H4 (cell line): ENCODE measurements around the gene DNAH3. TPM values are rescaled to one million over a fixed set of nuclear protein-coding genes. Genes with fewer than 3 reads are reported as not detected.
"Not testable (repeated sequence)": the region's sequence is repeated elsewhere in the genome, so short reads cannot be mapped to it uniquely, and the experiment has no call there.

Experiments
- DNase-seq: peaks from one replicate; pipeline ENCODE4 v3.0.0-alpha.2; 2015; ENCODE audit warnings: low spot score
- total RNA-seq: library from RNA; depleted of rRNA; stranded (reverse); fragments of >200 nt; shearing (Covaris generic); gene quantifications from 2 replicates; pipeline ENCODE4 v1.2.3, GENCODE V29; 2014

DNAH3 gene
- total RNA-seq, 1 experiment from 2014 or later: 0.17 TPM

GRCh38 chr16:21009815-21010214 lies 140.8 kb downstream of the DNAH3 start:
- no peak for DNase-seq

- no peak for DNase-seq
Measured at GRCh38 chr16:21005008-21005407, 145.6 kb downstream of the DNAH3 start.

DNA sequence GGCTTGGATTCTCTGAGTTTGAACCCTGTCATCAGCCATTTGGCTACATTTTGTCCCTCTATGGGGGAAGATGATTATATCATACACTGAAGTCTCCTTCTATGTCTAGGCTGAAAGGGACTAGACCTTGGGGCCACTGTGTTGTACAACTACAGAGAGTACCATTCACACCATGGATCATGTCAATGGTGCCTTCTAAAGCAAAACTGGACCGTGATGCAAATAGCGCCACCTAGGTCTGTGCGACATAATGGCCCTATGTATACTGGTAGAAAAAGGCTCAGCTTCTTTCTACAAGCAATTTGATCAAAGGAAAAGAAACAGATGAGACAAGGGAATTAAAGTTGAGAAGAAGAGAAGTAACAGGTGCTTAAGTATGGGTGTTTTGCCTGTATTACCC lies 149.4 kb downstream of the DNAH3 start:
- no peak for DNase-seq

DNA sequence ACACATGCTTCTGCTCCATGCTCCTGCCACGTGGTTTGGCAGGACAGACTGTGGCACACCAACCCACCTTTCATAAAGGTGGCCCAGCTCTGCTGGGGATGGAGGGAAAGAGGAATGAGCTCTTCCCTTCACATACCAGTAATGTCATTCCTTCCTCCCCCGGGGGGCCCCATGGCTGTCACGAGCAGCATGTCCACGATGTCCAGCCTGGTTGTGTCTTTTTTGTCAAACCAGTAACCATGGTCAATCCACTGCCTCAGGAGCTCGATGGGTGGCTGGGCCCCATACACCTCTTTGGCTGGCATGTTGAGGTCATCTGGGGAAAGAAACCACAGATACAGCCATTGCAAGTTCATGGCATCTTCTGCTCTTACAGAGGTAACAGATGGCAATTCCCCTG lies 153.5 kb downstream of the DNAH3 start:
- no peak for DNase-seq

DNA sequence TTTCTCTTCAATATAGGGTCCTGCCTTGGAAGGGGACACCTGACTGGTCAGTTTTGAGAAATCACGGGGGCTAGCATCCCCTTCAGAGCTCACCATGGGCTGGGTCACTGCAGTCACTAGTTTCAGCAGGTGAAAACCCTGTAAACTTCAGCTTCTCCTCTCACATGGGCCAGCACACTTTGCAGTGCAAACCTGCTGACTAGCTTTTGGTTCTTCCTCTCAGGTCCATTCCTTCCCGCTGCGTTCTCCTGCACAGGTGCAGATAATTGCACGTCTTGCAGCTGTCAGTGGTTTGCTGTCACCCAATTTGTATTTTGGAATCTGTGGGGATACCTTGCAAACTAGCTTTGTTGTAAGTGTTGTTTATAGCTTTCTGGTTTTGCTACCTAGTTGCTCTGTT lies 154.9 kb downstream of the DNAH3 start:
- DNase-seq: no peak

DNA sequence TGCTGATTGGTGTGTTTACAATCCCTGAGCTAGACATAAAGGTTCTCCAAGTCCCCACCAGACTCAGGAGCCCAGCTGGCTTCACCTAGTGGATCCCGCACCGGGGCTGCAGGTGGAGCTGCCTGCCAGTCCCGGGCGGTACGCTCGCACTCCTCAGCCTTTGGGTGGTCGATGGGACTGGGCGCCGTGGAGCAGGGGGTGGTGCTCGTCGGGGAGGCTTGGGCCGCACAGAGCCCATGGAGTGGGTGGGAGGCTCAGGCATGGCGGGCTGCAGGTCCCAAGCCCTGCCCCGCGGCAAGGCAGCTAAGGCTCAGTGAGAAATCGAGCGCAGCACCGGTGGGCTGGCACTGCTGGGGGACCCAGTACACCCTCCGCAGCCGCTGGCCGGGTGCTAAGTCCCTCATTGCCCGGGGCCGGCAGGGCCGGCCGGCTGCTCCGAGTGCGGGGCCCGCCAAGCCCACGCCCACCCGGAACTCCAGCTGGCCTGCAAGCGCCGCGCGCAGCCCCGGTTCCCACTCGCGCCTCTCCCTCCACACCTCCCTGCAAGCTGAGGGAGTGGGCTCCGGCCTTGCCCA lies 161.1 kb downstream of the DNAH3 start:
- not testable (repeated sequence) for DNase-seq

DNA sequence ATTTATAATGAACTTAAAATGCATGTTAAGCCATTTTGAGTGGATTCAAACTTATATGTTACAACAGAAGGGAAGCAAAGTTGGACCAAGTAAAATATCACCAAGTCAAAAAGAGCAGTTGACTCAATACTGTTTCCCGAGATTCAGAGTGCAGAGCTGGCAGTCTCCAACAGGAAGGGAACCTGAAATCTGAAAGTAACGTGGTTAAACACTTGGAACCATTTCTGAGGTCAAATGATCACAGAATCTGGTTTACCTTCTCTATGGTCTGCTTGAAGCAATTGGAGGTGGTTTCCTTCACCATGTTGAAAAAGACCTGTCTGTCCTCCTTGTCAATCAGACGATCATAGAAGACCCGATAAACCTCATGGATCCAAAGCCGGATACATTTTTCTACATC lies 163.6 kb downstream of the DNAH3 start:
- no peak for DNase-seq

GRCh38 chr16:20984019-20984418 lies 166.6 kb downstream of the DNAH3 start:
- no peak for DNase-seq

GRCh38 chr16:20976576-20976975 lies 174.1 kb downstream of the DNAH3 start:
- DNase-seq: no peak

DNA sequence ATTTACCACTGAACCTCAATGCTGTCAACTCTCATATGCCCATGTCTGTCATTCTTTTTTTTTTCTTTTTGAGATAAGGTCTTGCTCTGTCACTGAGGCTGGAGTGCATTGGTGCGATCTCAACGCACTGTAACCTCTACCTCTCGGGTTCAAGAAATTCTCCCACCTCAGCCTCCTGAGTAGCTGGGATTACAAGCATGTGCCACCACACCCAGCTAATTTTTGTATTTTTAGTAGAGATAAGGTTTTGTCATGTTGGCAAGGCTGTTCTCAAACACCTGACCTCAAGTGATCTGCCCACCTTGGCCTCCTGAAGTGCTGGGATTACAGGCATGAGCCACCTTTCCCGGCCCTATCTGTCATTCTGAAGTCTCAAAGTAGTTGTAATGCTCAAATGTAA lies 177.4 kb downstream of the DNAH3 start:
- DNase-seq: not testable (repeated sequence)

DNA sequence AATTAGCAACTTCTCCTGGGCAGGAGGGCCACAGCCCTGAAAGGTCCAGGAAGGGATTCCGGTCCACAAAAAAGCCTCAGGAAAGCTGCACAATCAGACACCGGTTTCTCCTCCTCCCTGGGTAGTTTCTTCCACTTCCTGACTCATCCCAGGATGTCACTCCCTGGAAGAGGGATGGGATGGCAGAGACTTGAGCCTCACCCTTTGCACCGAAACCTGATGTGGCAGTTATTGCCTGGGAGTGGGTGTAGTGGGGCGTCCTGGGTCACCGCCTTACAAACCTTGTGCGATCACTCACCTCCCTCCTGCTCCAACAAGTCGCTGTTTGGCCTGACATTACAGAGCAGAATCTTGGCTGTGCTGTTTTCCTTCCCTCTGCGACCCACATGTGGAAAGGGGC lies 179.2 kb downstream of the DNAH3 start:
- no peak for DNase-seq

- DNase-seq: no peak
Measured at GRCh38 chr16:20969386-20969785, 181.3 kb downstream of the DNAH3 start.

GRCh38 chr16:20968765-20969164 lies 181.9 kb downstream of the DNAH3 start:
- DNase-seq: no peak

- no peak for DNase-seq
Measured at GRCh38 chr16:20960899-20961298, 189.7 kb downstream of the DNAH3 start.

DNA sequence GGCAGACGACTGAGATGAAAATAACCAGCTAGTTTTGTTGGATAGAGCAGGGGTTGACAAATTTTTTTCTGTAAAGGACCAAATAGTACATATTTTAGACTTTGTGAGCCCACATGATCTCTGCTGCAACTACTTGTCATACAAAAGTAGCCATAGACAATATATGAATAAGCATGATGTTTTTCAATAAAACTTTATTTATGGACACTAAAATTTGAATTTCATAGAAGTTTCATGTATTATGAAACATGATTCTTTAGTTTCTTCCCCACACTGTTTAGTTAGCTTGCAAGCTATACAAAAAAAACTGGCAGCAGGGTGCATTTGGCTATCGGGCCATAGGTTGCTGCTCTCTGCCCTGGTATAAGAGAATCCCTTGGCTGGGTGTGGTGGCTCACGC lies 193.5 kb downstream of the DNAH3 start:
- DNase-seq: no peak

GRCh38 chr16:20956319-20956718 lies 194.3 kb downstream of the DNAH3 start:
- DNase-seq: peak; percentile 14

DNA sequence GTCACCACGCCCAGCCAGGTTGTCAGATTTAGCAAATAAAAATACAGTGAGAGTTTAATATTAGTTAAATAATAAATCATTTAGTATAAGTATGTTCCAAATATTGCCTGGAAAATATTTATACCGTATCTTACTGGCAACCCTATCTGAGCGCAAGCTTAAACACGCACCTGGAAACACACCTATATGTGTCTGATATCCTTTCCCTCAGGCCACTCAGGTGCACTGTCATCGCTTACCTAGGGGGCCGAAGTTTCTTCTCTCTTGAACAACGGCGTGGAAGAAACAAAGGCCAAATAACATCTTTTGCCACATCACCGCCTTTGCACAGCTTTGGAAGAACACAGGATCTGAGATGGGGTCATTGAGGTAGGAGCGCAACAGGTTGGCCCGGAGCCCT lies 196.1 kb downstream of the DNAH3 start:
- DNase-seq: no peak

DNA sequence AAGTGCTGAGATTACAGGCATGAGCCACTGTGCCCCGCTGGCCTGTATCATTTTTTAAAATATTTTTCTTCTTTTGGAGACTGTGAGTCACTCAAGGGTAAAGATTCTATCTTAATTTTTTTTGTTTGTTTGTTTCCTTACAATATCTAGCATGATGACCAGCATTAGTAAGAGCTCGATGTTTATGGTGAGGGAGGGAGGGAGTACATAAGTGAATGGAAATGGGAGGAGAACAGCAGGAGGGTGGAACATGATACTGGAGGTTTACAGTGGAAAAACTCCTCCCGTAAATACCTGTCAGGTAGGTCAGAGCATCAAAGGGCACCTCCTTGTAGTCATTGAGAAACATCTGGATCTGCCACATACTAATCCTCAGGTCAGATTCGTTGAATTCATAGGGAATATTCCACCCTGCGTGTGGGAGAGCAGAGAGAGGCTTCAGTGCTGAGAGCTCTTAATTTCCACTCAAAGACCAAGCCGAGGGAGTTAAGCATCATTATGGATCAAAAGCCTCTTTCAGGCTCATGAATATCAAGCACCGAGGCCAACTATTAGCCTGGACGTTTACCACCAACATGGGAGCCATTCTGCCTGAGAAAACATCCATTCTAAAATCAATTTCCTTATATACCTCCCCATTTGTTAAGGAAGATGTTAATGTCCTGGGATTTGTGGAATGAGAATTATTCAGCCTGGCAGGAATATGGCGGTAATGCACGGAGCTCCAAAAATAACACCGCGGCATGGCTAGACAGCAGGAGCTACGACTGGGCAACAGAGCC lies 198.3 kb downstream of the DNAH3 start:
- no peak for DNase-seq

- no peak for DNase-seq
Measured at GRCh38 chr16:20950294-20950693, 200.4 kb downstream of the DNAH3 start.

DNA sequence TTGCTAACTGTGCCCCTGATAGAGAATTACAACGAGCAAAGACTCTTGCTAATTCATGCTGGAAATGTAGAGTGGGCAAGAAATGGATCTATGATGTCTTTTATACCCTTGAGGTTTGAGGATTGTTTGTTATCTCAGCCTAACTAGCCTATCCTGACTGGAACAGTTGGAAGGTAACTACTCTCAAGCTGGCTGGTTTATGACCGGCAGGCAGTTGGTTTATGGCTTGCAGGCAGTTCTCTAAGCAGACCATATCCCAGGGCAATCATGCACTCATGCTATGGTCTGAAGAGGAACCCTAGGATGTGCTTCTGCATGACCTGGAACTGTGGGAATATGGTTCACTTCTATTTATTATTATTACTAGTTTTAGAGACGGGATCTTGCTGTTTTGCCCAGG lies 201.0 kb downstream of the DNAH3 start:
- DNase-seq: no peak

- DNase-seq: no peak
Measured at GRCh38 chr16:20948444-20948843, 202.2 kb downstream of the DNAH3 start.

GRCh38 chr16:20946015-20946629 lies 204.5 kb downstream of the DNAH3 start:
- no peak for DNase-seq

GRCh38 chr16:20945575-20945875 lies 205.1 kb downstream of the DNAH3 start:
- not testable (repeated sequence) for DNase-seq
